Prostate gland (tissue), 2 donors: Measurements from ENCODE around the gene ABCC5. TPM values are rescaled to one million over a fixed set of nuclear protein-coding genes. Genes with fewer than 3 reads are reported as not detected.

ENCODE experiments used
- DNase-seq: peaks from one replicate; pipeline ENCODE4 v3.0.0-alpha.2; 2019; ENCODE audit warnings: low spot score
- H3K27ac ChIP-seq, 2 donors: fragments of 200-600 bp; sonication (generic); 2 replicates each; pipeline ENCODE4 v1.5.1; 2017 to 2019
- H3K27me3 ChIP-seq: fragments of 200-600 bp; sonication (generic); replicated peaks from 2 replicates; pipeline ENCODE4 v1.5.1; 2019; ENCODE audit not compliant: insufficient read depth
- H3K36me3 ChIP-seq, 2 donors: fragments of 200-600 bp; sonication (generic); 1 replicate in 1 of 2; 2 replicates in 1 of 2; pipeline versions ENCODE4 v1.5.1 to v1.8.1; 2017 to 2019
- H3K4me1 ChIP-seq: fragments of 200-600 bp; sonication (generic); replicated peaks from 2 replicates; pipeline ENCODE4 v1.5.1; 2019
- H3K4me3 ChIP-seq, 2 donors: fragments of 200-600 bp; sonication (generic); 2 replicates each; pipeline ENCODE4 v1.5.1; 2017 to 2019
- H3K9me3 ChIP-seq: fragments of 200-600 bp; sonication (generic); 2 replicates; pipeline ENCODE4 v1.5.1; 2017
- POLR2A ChIP-seq: fragments of 450-650 bp; IDR thresholded peaks from one replicate; pipeline ENCODE4 v1.6.1; 2016; ENCODE audit warnings: antibody characterized with exemption, mild to moderate bottlenecking
- POLR2AphosphoS5 ChIP-seq: sonication (generic); formaldehyde crosslinking; IDR thresholded peaks from one replicate; pipeline ENCODE4 v1.6.1; 2017; ENCODE audit warnings: antibody characterized with exemption
- WGBS: methylation state at CpG from one replicate; pipeline ENCODE4 v1.1.5; 2018; 5-methylcytosine and 5-hydroxymethylcytosine counted together
- intact Hi-C: fragments of 100-400 bp; cut with DNase I; formaldehyde crosslinking; loops from one replicate; pipeline ENCODE4 v1.14.2; 2022
- total RNA-seq, 2 donors: library from RNA; depleted of rRNA; stranded (reverse); fragments of >200 nt; gene quantifications; one replicate each; pipeline ENCODE4 v1.1.0, GENCODE V29; 2016
- TF ChIP-seq, protein P1 (sequence below), 4 experiments: fragments of 200-600 bp in 2 of 4; fragments of 450-650 bp in 2 of 4; sonication (generic) in 2 of 4; IDR thresholded peaks; 1 replicate in 3 of 4; 2 replicates in 1 of 4; pipeline ENCODE4 v1.5.1; 2016 to 2019; ENCODE audit warnings: antibody characterized with exemption in 4 of 4, mild to moderate bottlenecking in 2 of 4, moderate library complexity in 2 of 4

ABCC5 gene
- total RNA-seq, 2 donors from 2014 or later = 17.9 to 43.6 TPM

DNA sequence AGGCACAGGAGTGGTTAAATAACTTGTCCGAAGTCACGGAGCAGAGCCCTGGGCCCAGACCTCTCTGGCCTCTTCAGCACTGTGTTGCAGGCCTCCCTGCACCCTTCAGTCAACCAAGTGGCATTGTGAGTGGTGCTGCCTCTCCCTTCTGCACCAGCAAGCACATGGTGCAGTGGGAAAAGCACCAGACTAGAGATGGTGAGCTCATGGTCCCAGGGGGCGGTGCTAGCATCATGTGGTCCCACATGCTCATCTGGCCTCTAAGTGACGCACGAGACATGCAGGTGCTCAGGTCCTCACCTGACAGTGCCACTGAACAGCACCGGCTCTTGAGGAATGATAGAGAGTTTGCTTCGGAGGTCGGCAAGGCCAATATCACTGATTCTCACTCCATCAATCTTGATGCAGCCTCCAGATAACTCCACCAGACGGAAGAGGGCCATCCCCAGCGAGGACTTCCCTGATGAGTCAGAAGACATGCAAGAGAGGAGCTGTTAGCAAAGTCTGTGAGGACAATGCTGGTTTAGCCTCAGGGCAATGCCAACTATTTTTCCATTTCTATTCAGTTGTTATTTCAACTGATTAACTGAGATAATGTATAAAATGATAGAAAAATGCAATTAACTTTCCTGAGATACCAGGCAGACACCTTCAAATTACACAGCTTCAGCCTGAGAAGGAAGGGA, 79.9 kb downstream of the ABCC5 start:
- H3K36me3 ChIP-seq = peaks cover 0 to 7% of the 10 kb centered on the region in 2 donors
- no peaks in the 10 kb centered on the region for H3K27me3 ChIP-seq
- intact Hi-C loops = no loop called here
- DNase-seq = no peak
- H3K4me1 ChIP-seq = no peaks in the 10 kb centered on the region
- no peaks in the 10 kb centered on the region for H3K9me3 ChIP-seq
- H3K27ac ChIP-seq = no peak overlapping the region
- no peak overlapping the region for H3K4me3 ChIP-seq
- 91% methylated on average over 9 of the region's 10 CpGs for WGBS
- TF ChIP-seq POLR2AphosphoS5 (no peak), POLR2A (no peak)
- TF ChIP-seq, protein P1, sequence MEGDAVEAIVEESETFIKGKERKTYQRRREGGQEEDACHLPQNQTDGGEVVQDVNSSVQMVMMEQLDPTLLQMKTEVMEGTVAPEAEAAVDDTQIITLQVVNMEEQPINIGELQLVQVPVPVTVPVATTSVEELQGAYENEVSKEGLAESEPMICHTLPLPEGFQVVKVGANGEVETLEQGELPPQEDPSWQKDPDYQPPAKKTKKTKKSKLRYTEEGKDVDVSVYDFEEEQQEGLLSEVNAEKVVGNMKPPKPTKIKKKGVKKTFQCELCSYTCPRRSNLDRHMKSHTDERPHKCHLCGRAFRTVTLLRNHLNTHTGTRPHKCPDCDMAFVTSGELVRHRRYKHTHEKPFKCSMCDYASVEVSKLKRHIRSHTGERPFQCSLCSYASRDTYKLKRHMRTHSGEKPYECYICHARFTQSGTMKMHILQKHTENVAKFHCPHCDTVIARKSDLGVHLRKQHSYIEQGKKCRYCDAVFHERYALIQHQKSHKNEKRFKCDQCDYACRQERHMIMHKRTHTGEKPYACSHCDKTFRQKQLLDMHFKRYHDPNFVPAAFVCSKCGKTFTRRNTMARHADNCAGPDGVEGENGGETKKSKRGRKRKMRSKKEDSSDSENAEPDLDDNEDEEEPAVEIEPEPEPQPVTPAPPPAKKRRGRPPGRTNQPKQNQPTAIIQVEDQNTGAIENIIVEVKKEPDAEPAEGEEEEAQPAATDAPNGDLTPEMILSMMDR (IDR thresholded peaks at IDR 0.05) = no peak

DNA sequence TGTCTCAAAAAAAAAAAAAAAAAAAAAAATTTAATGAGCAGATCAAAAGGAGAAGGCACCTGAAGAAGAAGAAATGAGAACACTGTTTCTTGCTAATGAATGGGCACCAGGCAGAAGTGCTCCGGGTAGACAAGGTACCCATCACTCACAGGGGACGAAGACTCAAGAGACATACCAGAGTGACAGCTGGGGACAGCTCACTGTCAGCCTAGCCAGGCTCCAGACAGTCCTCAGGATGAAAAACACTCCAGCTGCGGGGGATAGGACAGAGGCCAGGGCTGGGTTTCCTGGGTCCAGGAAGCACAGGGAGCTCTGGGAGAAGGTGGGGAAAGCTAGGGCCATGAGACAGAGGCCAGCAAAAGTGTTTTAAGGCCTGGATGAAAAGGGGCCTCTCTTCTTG, 84.5 kb downstream of the ABCC5 start:
- no peak overlapping the region for H3K4me3 ChIP-seq
- no peaks in the 10 kb centered on the region for H3K9me3 ChIP-seq
- no peak overlapping the region for H3K27ac ChIP-seq
- 94% methylated on average over 3 of the region's 3 CpGs for WGBS
- H3K36me3 ChIP-seq = peaks cover 0 to 7% of the 10 kb centered on the region in 2 donors
- H3K27me3 ChIP-seq = no peaks in the 10 kb centered on the region
- TF ChIP-seq POLR2AphosphoS5 (no peak), POLR2A (no peak)
- TF ChIP-seq, protein P1 (IDR thresholded peaks at IDR 0.05) = no peak
- no peak for DNase-seq
- intact Hi-C loops = no loop called here
- H3K4me1 ChIP-seq = no peaks in the 10 kb centered on the region

DNA sequence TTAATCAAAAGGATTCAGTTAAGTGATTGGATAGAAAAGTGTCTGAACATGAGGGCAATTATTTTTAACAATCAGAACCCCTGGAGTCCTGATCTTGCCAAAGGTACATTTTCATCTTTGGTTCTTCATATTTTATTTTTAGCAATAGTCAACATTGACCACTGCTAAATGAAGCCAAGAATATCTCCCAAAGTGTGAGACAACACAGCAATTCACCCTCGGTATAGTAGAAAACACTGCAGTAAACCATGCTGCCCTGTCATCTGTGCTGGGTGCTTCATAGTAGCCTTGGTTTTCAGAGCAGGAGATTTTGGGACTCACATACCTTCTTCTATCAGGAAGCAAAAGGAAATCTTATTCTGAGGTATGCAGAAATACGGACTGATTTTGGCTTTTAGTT, 85.8 kb downstream of the ABCC5 start:
- Histone ChIP-seq H3K36me3 (no peaks in the 10 kb centered on the region), H3K9me3 (no peaks in the 10 kb centered on the region), H3K4me3 (no peak overlapping the region), H3K27ac (no peak overlapping the region), H3K4me1 (no peaks in the 10 kb centered on the region), H3K27me3 (no peaks in the 10 kb centered on the region)
- intact Hi-C loops = no loop called here
- WGBS = 94% methylated on average over 2 of the region's 2 CpGs
- TF ChIP-seq POLR2A (no peak), POLR2AphosphoS5 (no peak)
- TF ChIP-seq, protein P1 (IDR thresholded peaks at IDR 0.05) = no peak
- no peak for DNase-seq

DNA sequence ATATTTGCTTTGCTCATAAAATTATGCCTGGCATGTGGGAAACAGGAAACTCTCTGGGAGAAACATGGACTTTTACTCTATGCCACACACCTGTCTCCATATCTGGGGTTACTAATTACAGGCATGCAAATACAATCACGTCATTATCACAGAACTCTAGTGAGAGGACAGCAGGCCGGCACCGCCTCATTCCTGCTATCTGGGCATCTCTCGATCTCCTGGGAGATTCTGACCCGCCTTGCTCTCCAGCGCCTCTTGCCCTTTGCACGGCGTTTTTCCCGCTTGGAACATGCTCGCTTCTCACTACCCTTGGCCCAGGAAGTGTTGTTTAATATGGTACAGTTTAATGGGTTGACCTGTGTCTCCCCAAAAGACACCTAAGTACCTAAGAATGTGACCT, 87.6 kb downstream of the ABCC5 start:
- 90% methylated on average over 10 of the region's 10 CpGs for WGBS
- H3K4me1 ChIP-seq = no peaks in the 10 kb centered on the region
- TF ChIP-seq, protein P1 (IDR thresholded peaks at IDR 0.05) = no peak
- no peak for TF ChIP-seq POLR2AphosphoS5
- TF ChIP-seq POLR2A = no peak
- intact Hi-C loops = no loop called here
- no peaks in the 10 kb centered on the region for H3K27me3 ChIP-seq
- no peaks in the 10 kb centered on the region for H3K36me3 ChIP-seq
- DNase-seq = no peak
- H3K27ac ChIP-seq = no peak overlapping the region
- no peak overlapping the region for H3K4me3 ChIP-seq
- H3K9me3 ChIP-seq = no peaks in the 10 kb centered on the region

DNA sequence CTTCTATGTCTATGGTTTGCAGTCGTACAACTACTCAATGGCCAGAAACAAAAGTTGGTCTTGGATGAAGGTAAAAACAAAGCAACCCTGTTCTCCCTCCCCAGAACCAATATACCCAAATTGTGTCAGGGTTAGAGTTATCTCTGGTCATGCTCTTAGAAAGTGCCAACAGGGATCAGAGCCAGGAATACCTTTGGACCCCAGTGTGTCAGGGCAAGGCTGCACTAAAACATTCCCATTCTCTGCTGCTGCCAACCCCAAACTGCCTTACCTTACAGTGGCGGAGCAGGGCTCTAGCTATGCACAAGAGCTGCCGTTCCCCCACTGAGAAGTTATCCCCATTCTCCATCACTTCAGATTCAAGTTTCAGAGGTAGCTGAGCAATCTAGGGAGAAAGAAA, 90.6 kb downstream of the ABCC5 start:
- Histone ChIP-seq H3K36me3 (no peaks in the 10 kb centered on the region), H3K4me3 (no peak overlapping the region), H3K27me3 (no peaks in the 10 kb centered on the region), H3K9me3 (no peaks in the 10 kb centered on the region), H3K27ac (no peak overlapping the region), H3K4me1 (no peaks in the 10 kb centered on the region)
- DNase-seq = no peak
- intact Hi-C loops = no loop called here
- no peak for TF ChIP-seq POLR2A
- TF ChIP-seq POLR2AphosphoS5 = no peak
- TF ChIP-seq, protein P1 (IDR thresholded peaks at IDR 0.05) = no peak
- WGBS = 100% methylated on average over 3 of the region's 3 CpGs
